IPS-NIHi7 (cell line): ENCODE measurements around the gene HDAC7.
"Not testable (repeated sequence)": the region's sequence is repeated elsewhere in the genome, so short reads cannot be mapped to it uniquely, and the experiment has no call there.

Experiments used
- DNase-seq: peaks from one replicate; pipeline ENCODE4 v3.0.0; 2012; ENCODE audit warnings: mixed read lengths; ENCODE audit errors: extremely low spot score

HDAC7 gene

DNA sequence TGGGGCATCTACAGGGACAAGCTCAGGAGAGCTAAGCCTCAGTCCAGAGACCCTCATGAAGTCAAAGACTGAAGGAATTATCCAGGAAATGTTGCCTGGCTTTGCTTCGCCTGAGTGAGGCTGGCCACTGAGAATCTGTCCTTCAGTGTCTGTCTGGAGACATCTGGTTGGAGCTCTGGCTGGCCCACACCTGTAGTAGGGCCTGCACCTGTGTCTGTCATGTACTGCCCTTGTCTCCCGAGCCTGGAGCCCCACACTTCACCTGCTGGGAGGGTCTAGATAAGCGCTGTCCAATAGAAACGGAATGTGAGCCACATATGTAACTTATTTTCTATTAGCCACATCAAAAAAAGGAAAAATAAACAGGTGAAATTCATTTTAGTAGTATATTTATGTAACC lies 9.9 kb upstream of the HDAC7 start:
- no peak for DNase-seq

DNA sequence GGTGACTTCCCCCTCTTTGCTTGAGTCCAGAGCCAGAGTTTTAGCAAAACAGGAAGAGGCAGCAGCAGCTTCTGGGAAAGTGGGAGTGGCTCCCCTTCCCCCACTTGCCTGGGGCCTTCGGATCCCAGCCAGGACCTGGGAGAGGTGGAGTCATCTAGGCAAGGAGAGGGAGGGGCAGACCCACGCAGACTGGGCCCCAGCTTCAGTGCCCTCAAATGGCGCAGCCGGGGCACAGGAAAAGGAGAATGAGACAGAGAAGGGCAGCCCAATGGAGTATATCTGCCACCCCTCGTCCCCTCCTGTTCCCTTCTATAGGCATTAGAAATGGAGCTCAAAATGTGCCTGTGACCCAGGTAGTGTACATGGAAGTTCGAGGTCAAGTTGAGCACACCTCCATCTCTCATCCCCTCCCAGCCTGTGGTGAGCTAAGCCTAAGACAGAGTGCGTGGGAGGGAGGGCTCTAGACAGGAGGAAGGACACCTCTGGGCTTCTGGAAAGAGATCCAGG lies 9.3 kb upstream of the HDAC7 start:
- DNase-seq: peak; percentile 80

DNA sequence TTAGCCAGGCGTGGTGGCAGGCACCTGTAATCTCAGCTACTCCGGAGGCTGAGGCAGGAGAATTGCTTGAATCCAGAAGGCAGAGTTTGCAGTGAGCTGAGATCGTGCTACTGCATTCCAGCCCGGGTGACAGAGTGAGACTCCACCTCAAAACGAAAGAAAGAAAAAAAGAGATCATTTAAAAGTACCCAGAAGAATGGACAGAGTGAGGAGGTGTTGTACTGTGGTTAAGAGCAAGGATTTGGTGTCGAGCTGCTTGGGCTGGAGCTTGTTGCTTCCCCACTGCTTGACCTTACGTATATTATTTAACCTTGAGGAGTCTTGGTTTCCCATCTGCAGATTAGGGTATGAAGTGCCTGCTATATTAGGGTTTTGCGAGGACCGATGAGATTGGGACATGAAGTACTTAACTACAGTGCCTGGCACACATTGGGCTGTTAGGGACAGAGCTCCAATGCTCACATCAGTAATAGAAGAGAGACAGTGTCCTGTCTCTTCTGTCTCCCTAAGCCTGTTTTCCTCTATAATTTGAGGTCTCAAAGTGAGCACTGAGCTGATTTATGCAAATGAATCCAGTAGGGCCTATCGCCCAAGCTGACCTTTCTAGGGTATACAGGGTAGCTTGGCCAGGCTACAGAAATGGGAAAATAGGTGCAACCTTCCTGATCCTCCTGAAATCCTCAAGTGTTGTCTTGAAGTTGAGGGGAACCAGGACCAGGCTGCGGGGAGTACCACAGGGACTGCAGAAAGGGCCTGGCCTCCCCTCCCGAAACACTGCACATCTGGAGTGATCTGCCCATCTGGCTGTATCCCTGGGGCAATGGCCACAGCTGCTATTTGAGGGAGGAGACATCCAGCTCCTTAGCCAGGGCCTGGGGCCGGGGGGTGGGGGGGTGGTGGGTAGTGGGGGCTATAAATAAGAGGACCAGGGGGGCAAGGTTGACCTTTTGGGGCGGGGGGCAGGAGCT lies 8.6 kb upstream of the HDAC7 start:
- no peak for DNase-seq

DNA sequence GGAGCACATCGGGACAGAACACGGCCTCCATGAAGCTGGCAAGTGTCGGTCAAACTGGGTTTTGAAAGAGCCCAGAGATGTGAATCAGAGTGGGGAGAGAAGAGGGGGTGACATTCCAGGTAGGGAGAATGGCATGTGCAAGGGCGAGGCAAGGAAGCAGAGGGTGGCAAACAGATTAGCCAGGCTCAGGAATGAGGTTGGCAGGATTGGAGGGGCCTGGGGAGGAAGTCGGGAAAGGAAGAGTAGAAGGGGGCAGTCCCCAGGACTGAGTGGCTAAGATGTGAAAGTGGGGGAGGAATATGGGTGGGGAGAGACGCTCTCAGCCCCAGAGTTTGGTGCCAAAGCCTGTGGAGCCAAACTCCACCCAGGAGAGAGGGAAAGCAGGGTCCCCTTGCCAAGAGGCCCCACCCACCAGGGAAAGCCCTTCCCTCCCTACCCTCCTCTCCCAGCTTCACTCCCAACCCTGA lies 5.5 kb upstream of the HDAC7 start:
- DNase-seq: no peak

DNA sequence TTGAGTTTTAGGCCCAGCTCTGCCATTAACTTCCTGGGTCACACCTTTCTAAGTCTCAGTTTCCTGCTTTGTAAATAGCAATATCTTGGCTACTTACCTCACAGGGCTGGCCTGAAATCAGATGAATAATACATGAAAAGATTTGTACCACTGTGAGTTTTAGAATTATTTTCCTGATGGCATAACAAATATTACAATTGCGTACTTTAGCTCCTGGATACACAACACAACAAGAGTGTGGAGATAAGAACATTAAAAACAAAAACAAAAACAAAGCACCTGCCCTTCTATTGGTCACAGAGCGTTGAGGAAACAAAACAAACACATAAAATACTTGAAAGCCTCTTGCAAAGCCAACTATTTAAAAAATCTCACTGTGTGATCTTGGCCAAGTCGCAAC lies 4.9 kb upstream of the HDAC7 start:
- DNase-seq: no peak

DNA sequence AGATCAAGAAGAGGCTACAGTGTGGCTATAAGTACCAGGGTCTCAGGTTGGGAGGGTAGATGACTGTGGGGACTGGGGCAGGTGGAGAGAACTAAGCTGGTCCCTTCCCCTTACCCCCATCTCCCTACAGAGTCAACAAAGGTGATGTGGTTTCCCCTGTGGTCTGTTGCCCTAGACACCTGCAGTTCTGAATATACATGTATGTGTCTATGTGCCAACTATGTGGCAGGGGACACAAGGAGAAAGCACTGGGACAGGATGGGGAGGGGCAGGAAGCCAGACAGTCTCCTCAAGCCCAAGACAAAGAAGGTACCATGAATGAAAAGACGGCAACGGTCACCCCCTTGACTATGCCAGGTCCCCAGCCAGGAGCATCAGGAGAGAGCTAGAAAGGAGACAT lies 4.5 kb upstream of the HDAC7 start:
- DNase-seq: no peak

DNA sequence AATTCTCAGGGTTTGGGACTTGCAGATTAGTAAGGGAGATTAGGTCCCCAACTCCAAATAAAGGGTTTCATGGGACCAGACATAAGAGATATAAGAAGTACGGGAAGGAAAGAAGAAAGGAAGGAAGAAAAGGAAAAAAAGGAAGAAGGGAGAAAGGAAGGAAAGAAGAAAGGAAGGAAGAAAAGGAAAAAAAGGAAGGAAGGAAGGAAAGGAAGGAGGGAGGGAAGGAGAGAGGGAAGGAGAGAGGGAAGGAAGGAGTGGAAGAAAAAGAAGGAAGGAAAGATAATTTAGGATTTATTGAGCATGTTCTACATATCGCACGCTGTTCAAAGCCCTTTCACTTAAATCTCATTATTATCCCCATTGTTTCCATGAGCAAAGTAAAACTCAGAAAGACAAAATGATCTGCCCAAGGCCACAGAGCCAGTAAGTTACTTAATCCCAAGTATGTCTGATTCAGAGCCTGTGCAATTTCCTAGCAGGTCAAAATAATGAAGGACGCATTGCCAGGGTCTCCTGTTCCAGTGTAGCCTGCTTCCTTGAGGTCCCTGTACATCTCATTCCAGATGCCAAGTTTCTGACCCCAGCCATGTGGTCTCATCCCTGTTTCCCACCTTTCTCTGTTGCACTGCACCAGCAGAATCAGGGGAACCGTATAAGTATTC lies 3.9 kb upstream of the HDAC7 start:
- DNase-seq: no peak

DNA sequence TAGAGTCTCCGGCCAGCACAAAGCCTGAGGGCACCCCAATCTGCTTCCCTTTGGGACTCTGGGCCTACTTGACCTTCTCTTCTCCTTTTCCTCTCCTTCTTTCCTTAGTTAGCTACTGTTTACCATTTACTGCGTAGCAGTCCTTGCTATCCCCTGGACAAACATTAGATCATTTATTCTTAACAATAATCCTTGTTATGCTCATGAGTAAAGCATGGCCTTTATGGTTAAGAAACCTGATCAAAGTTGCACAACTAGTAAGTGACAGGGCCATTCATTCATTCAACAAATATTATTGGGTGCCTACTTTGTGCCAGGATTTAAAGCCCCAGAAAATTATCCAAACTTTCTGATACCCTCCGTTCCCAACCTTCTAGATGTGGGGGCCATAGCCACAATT lies 3.2 kb upstream of the HDAC7 start:
- DNase-seq: no peak

DNA sequence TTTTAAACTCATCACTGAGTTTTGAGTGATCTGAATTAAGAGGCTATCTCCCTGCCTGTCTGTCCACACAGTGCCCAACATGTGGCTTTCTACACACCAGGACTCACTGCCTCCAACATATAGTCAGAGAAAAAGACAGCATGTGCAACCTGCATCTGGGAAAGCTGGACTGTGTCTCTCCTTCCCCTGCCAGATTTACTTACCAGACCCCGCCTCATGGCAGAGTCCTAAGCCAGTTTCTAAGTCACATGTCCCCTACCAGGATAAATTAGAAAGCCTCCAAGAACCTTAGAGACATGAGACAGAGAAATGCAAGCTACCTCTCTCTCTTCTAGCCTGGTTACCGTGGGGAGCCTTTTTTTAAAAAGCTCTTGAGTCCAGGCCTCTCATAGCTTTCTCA lies 2.7 kb upstream of the HDAC7 start:
- DNase-seq: no peak

DNA sequence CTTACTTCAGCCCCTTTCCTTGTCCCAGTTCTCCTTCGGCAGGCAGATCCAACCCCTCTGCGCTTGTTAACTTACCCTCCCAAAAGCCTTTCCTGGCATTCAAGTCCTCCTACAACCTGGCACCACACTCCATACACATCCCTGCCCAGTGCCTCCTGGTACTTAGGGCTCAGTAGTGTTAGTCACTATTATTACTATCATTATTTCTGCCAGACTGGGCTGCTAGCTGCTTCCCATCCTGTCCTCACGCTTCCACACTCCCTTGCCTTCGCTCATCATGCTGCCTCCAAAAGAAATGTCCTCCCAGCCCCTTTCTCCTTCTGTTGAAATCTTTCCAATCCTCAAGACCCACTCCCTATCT lies 1.6 kb upstream of the HDAC7 start:
- no peak for DNase-seq

DNA sequence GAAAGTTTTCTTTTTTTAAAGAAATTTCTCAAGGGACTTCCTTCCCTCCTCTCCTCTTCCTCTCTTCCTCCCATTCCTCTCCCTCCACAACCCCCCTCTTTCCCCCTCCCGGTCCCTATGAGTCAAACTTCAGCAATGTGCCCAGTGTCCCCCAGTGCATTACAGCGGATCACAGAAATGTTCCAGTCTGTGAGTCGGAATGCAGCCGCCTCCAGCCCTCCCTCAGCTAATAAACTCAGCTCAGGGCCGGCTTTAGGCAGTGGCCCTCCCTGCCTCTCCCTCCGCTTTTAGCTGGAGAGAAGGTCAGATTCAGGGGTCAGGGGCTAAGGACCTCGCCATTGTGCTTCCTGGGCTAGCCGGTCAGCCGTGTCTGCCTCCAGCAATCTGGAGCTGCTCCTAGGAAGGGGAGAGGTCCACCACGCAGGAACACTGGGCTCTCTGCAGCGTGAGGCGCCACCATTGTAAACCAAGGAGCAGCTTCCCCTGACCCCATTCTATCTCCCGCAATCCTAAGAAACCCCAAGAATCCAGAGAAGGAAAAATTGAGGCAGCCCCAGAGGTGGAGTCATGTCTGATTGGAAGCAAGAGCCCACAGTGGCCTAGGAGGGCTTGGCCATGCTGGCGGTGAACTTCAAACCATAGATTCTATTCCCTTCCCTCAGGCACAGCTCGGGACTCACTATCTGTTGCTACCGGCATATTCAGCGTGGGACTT lies 1.1 kb upstream of the HDAC7 start:
- DNase-seq: peak; percentile 82

DNA sequence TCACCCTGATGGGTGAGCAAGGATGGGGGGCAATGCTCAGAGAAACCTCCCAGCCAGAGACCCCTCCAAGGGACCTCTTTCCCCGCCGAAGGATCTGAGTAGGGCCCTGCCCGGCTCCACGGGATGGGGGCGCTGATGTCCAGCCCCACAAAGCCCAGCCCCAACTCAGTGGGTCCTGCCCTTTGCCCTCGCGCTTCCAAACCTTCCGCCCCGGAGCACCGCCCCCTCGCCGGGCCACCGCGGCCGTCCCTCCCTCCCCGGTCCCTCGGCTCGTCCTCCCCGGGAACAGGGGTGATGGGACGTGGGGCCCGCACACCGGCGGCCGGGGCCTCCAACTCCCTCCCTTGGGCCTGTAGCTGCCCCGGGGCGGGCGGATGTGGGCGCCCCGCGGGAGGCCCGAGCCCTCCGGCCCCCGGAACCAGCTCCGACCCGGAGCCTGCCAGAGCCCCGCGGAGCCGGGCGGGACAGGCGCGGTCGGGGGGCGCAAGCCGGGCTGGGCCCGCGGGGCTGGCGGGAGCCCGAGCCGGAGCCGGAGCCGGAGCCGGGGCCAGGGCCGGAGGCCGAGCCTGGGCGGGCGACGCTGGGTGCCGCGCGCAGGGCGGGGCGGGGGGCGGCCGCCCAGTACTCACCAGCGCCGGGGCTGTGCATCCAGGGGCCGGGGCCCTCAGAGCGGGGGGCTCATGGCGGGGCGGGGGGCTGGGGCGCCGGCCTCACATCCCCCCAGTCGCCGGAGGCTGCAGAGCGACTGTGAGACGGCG lies 386 bp downstream of the HDAC7 start:
- DNase-seq: no peak

DNA sequence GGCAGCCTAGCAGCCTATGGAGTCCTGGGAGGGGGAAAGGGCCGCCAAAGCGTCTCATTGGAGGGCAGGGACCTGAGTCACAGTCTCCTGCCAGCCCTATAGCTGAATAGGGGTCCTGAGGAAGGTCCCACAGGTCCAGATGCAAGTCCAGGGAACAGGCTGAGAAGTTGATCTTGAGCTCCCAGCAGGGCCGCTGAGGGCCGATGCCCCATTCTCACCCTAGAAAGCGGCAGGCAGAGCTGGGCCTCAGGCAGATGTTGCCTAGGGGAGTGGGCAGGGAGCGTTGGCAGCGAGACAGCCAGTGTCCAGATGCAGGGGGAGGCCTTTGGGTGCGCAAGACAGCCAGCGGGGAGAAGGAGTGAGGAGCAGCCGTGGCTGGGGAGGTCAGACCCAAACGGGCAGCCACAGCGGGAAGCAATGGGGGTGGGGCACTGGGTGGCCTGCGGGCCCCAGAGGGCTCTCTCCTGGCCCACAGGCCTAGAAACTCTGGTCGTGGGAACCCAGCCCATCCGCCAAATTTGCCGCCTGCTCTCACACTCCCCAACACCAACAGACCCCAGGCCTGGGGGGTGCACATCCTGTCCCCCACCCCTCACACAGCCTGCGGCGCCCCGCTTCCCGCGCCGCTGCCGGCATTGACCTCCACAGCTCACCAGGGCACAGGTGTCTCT lies 1.1 kb downstream of the HDAC7 start:
- DNase-seq: no peak

DNA sequence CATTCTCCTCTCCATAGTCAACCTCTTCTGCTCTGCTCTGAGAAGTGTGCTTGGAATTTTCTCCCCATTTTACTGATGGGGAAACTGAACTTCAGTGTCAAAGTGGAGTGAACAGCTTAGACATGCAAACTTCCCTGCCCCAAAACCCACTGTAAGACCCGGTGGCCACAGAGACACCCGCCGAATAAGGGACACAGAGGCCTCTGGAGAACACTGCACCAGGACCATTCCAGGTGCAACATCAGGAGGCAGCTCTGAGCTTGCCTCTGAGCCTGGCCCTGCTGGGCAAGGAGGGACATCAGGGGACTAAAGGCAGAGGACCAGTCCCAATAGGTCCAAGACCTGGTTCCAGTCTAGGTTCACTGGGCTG lies 1.7 kb downstream of the HDAC7 start:
- DNase-seq: no peak

DNA sequence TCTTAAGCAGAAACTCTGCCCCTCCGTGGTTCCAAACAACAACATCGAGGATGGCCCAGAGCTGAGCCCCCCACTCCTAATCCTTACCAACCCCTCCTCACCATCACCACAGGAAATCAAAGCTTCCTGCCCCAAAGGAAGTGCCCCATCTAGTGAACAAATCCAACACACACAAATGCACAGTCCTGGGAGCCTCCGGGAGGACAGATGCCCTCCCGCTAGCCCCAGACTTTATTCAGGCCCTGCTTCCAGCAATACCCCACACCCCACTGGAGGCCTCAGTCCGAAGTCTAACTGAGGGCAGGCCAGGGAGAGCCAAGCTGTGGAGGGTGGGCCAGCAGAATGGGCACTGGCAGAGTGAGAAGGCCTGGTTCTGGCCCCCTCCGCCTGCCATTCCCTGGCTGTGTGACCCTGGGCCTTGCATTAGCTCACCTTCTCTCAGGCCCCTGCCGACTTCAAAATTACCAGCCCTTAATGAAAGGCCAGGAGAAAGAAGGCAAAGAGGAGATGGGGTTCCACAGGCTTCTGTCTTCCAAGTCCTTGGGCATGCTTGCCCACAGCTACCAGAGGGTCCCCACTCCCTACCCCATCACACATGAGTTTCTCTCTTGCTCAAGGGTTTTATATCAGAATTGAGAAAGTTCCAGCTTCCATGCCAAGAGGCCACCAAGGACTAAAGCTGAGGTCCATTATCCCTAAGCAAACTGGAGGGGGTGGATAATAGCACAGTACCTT lies 2.3 kb downstream of the HDAC7 start:
- DNase-seq: no peak

DNA sequence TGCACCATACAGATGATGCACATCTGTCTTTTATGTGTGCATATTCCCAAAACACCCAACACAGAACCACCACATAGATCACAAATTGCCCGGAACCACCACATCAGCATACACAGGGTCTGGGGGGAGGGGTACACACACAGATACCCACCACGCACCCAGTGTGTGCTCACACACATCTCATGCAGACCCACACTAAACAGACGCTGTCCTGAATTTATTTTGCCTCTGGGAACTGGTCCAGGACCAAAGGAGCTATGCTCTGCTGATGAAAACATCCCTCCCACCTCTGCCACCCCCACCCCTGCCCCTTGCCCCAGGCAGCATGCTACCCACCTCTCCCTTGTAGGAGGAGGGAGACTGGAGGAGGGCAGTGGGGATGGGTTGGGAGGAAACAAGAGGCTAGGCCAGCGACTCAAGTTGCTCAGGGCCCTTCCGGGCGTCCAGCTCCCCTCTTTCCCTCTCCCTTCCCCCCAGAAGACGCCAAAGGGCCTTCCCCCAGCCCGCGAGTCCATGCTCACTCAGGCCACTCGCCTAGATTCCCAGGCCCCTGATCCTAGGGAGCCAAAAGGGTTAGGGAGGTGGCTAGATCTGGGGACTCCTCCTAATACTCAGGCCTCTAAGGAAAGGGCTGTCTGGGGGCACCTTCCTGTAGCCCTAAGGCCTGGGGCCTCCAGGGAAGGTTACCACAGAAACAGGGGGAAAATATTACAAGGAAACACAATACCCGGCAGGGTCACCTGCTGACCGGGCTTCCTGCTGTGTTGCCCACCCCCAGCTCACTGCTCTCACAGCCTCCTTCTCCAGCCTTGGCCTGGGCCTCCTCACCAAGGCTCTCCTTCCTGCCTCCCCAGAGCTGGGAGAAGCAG lies 3.1 kb downstream of the HDAC7 start:
- no peak for DNase-seq

DNA sequence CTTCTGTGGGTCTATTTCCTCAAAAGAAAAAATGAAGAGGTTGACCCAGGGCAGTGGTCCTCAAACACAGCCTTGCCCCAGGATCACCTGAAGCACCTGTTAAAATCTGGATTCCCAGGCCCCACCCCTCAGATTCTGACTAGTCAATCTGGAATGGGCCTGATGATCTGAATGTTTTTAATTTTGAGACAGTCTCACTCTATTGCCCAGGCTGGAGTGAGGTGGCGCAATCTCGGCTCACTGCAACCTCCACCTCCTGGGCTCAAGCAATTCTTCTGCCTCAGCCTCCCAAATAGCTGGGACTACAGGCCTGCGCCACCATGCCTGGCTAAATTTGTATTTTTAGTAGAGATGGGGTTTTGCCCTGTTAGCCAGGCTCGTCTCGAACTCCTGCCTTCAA lies 4.3 kb downstream of the HDAC7 start:
- DNase-seq: not testable (repeated sequence)

DNA sequence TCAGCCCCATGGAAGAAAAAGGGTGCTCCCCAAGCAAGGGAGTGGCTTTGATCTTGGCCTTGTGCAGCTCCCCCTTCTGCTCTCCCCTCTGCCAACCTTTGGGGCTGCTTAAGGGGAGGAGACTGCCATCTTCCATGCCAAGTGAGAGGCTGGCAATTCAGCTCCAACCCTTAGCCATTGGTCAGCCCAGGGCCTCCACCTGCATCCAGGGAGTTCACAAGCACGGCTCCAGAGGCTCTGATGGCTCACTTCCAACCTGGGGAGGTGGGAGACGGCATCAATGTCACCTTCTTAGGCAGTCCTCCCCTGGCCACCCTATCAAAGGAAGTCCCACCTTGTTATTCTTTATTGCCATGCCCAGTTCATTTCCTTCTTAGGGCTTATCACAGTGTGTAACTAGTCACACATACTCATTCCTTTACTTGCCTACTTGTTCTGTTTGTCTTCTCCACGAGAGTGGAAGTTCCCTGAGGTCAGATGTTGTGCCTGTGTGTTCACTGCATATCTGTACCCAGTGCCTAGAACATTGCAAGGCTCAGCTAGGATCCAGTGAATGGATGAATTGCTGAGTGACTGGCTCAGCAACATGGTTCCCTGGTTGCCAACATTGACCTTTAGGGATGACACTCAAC lies 5.0 kb downstream of the HDAC7 start:
- no peak for DNase-seq
